HG02763 (cell line): ENCODE results near the gene ZSCAN2.
"Not testable (repeated sequence)": the region's sequence is repeated elsewhere in the genome, so short reads cannot be mapped to it uniquely, and the experiment has no call there.

Experiments used
- ATAC-seq: cut with Tn5 transposase; IDR thresholded peaks from one replicate; pipeline ENCODE4 v1.9.1; 2021; ENCODE audit warnings: mild to moderate bottlenecking, moderate library complexity; ENCODE audit not compliant: unreplicated experiment

ZSCAN2 gene

DNA sequence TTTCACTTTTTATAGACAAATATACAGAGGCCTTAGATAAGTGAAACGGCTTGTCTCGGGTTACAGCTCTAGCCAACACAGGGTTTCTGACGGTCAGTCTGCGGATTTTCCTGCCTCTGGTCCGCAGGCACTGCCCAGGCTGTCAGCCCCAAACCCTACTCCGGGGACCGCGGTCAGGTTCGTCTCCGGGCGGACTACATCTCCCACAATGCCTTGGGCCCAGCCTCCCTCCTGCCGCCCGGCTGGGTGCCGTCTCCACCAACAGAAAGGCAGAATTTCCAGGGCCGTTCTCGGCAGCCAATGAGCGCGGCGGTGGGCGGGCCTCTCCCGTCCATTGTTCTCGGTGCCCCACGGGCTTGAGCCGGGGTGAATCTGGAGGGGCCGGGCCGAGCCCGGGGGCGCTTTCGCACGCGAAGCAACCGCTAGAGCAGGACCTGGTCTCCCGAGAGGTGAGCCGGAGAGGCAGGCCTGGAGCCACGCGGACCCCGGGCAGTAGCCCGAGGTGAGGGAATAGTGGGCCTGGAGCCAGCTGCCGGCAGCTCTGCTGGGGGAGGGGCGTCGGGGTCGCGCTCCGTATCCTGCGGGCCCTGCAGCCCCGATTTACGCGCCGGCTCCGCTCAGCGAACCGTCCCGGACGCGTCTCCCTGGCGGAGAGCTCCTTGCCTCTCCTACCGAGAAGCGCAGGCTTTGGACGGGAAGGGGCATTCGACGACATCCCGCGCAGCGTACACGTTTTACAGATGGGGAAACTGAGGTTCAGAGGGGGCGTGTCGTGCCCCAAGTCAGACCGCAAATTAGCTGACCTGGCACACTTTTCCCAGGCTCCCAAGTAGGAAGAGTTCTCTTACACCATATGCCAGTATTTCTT is at the start of gene ZSCAN2:
TSS of gene ZSCAN2 (plus strand) at position 323 of the 868 bp plus-strand sequence. CDS start 2,919 bp downstream, outside the sequence.
- peak; percentile 91 for ATAC-seq

DNA sequence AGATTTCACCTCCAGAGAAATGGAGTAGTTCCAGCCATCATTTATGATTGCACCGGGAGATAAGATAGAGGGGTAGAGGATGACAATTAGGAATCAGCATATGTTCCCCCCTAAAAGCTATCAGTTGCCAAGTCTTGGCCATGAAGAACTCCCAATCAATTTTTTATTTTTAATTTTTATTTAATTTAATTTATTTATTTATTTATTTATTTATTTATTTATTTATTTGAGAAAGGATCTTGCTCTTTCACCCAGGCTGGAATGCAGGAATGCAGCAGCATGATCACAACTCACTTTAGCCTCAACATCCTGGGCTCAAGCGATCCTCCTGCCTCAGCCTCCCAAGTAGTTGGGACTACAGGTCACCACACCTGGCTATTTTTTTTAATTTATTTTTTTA is 49.2 kb upstream of the ZSCAN2 start:
- not testable (repeated sequence) for ATAC-seq

DNA sequence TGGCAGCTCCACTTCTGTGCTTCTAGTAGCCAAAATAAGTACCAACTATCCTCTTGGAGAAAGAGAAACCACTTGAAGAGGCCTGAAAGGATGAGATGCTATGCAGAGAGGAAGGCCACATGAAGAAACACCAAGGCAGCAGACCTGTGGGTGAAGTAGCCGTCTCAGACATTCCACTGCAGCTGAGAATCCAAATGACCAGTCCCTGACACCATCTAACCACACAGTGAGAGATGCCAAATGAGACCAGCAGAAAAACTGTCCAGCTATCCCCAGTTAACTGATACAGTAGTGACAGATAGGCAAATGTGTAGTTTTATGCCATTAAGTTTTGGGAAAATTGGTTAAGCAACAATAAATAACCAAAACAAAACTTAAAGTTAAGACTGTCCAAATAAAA is 47.9 kb upstream of the ZSCAN2 start:
- no peak for ATAC-seq

DNA sequence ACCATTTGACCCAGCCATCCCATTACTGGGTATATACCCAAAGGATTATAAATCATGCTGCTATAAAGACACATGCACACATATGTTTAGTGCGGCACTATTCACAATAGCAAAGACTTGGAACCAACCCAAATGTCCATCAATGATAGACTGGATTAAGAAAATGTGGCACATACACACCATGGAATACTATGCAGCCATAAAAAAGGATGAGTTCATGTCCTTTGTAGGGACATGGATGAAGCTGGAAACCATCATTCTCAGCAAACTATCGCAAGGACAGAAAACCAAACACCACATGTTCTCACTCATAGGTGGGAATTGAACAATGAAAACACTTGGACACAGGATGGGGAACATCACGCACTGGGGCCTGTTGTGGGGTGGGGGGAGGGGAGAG is 44.1 kb upstream of the ZSCAN2 start:
- ATAC-seq: not testable (repeated sequence)

DNA sequence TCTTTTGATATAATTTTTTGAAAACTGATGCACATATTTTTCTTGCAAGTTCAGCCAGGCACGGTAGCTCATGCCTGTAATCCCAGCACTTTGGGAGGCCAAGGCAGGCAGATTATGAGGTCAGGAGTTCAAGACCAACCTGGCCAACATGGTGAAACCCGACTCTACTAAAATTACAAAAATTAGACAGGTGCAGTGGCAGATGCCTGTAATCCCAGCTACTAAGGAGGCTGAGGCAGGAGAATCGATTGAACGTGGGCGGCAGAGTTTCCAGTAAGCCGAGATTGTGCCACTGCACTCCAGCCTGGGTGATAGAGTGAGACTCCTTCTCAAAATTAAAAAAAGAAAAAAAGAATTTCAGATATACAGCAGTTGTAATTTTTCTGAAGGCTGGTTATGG is 32.8 kb upstream of the ZSCAN2 start:
- not testable (repeated sequence) for ATAC-seq

DNA sequence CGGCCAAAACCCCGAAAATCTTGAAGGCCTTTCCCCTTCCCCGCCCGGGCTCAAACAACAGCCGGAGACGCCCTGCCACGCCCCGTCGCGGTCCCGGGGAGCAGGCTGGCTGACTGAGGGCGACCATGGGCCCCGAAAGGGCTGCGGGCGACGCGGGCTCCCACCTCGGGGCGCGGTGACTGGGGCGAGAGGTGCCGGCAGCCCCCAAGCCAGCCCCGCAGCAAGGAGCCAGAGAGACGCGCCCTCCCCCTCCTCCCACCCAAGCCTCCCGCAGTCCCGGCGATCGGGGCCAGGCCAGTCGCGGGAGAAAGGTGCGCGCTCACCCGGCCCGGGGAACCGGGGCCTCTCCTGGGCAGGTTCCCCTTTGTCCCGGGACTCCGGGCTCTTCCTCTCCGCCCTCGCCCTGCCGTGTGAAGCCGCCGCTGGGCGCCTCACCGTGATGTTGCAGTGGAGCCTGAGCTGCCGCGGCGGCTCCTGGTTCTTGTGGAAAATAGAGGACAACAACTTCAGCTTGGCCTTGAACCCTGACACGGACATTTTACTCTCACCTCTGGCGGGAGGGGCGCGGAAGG is 30.6 kb upstream of the ZSCAN2 start:
- ATAC-seq: no peak

DNA sequence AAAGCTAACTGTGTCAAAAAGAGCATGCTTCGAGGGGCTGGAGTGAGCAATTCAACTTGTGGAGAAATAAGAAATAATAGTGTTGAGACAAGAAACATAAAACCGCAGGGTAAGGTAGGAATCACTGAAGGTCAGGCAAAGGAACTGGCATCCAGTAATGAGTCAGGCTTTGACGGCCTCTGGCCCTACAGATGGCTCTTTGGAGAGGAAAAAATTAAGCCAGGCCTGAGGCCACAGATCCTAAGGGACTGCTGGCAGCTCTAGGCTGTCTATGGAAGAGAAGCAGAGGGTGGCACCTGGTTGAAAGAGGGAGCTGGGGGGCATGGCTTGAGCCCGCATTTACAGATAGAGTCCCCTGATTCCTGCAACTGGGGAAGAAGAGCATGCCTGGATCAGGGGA is 28.6 kb upstream of the ZSCAN2 start:
- ATAC-seq: no peak

DNA sequence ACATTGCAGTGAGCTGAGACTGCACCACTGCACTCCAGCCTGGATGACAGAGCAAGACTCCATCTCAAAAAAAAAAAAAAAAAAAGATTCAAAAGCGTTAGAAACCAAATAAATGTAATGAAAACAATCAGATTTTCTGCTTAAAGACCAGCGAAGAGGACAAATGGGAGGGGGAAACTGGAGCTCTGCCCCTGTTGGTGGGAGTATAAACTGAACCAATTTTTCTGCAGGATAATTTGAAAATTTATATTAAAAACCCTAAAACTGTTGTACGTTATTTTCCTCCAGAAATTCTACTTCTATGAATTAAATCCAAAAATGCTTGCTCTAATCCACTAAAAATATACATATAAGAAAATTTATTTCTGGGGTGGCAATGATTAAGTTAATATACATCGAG is 25.3 kb upstream of the ZSCAN2 start:
- ATAC-seq: no peak

DNA sequence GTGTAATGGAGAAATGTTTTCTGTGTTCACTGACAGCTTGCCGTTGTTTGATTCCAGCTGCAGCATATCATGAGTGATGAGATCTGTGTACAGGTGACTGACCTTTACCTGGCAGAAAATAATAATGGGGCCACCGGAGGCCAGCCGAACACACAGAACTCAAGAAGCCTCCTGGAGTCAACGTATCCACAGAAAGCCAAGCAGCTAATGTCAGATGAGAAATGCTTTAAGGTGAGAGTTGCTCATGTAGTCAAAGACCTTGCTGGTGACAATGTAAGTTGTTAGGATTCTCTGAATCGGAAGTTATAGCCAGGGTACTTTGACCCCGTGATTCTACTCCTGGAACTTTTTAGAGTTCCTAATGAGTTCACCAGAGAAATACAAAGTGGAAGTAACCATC is 22.9 kb upstream of the ZSCAN2 start:
- not testable (repeated sequence) for ATAC-seq

DNA sequence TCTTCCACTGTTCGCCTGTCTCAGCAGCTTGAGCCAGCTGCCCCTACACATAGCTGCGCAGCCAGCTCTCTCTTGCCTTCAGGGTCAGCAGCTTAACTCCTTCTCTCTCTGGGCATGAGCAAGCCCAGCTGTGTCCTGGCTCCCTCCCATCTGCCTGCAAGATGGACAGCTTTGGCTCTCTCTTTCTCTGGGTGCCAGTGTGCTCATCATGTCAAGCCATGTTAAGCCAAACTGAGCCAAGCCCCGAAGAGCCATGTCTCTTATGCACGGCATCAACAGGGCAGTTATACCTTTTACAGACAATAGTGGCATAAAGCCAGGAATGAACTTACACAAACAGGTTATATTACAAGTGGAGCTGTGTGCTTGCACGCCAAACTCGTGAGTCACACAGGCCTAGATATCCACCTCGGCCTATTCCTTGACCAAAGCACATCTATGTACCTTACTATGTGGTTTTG is 21.5 kb upstream of the ZSCAN2 start:
- ATAC-seq: not testable (repeated sequence)

DNA sequence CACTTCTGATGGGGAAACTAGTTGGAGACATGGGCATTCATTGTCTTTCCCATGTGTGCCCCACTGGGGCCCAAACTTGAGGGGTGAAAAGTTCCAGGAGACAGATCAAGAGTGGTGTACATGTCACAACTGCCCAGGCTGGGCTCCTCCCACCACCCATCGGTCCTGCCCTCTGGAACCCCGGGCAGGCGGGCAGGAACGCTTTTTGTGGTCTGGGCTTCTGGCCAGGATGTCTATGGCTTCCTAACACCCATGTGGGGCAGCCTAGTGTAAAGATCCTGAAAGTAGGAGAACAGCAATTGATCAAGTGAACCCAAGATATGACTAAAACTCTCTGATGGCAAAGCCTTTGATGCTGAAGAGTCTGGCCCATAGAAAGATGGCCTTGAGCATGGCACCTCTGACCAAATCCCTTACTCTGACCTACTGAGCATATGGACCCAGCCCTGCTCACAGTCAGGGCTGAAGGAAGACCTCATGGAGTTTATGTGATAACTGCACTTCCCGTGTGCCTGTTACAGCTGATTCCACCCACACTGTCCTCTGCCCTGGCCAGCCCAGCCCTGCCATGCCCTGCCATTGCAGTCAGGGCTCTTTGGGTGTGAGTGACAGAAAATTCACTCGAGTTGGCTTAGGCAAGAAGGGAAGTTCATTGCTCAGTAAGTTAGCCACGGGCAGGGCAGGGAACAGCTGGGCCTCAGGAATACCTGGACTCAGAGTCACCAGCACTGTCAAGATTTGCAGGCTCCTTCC is 19.0 kb upstream of the ZSCAN2 start:
- ATAC-seq: not testable (repeated sequence)

DNA sequence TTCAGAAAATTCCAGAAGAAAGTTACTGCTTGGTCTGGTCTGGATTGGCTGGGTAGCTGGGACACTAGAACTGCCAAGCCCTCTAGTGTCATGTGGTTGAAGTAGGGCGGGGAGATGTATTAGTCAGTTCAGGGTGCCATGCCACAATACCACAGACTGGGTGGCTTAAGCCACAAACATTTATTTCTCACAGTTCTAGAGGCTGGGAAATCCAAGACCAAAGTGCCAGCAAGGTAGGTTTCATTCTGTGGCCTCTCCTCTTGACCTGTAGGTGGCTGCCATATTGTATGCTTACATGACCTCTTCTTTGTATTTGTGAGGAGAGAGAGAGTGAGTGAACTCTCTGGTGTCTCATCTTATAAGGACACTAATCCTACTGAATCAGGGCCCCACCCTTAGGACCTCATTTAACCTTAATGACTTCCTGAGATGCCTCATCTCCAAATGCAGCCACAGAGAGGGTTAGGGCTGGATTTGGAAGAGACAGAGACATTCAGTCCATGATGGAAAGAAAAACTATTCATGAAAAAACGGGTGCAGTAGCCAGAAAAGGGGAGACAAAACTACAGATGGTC is 18.1 kb upstream of the ZSCAN2 start:
- ATAC-seq: no peak

DNA sequence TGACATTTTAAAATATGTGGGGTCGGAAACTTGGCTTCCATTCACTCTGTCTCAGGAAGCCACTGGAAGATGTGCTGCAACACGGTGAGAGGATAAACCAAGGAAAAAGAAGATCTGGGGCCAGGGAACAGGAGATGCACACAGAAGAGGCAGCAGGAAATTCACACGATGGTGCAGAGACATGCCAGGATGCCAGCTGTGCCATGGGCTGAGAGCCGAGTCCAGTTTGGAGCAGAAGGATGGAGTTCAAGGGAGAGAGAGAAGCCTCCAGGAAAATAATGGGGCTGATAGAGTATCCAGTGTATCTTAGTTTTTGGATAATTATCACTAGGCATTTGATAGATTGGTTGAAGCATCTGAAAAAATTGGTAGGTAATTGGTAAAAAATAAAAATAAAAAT is 16.9 kb upstream of the ZSCAN2 start:
- not testable (repeated sequence) for ATAC-seq

DNA sequence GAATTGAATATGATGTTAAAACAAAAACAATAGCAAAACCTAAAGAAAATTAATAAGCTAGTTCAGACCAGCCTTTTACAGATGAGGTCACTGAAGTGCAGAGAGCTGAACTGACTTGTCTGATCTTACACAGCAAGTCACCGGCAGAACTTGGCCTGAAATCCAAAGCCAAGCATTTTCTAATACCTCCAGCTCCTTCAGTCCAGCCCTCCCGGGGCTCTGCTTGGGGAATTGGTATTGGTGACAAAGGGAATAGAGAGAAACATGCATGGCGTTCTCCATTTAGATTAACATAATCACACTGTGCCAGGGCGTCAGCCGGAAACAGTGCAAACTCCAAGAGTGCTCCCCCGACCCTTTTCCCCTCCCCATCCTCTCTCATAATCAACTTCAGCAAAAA is 14.1 kb upstream of the ZSCAN2 start:
- no peak for ATAC-seq

DNA sequence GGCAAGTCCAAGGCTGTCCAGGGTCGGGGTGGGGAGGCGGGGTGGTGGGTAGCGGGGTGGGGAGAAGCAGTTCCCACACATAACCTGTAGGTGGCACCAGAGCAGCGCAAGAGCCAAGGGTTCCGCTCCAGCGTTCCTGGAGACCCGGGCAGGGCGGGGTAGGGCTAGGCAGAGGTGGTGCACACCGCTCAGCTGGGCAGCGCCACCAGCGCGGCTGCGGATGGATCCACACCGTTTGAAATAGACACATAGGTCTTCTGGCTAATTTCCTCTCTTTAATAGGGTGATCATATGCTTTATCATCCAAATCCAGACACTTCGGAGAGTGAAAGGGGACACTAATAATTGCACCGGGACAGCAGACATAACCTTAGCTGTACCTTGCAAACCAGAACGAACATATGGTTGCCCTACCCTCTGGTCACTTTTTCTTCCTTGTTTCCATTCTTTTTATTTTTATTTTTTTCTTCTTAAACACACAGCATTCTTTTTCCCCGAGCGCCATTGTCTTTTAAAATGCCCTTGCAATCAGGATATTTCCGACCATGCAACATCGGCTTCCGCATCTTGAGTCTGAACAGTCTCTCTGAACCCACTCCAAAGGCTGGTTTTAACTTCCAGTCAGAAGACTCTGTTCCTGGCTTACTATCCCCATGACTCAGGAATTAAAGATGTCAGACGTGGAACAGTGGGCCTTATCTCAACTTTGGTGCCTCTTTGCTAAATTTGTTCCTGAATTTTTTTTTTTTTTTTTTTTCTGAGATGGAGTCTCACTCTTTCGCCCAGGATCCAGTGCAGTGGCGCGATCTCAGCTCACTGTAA is 12.5 kb upstream of the ZSCAN2 start:
- peak; percentile 97 for ATAC-seq

DNA sequence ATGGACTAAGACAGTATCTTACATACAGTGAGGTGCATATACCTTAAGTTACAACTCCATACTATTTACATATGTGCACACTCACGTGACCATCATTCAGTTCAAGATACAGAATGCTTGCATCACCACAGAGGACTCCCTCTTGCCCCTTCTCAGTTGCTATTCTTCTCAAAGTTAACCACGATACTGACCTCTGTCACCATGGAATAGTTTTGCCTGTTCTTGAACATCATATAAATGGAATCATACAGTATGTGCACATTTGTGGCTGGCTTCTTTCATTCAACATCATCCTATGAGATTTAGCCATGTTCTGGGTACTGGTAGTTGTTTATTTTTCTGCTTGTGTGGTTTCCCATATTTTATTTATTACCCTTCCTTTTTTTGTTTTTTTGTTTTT is 10.4 kb upstream of the ZSCAN2 start:
- ATAC-seq: no peak

DNA sequence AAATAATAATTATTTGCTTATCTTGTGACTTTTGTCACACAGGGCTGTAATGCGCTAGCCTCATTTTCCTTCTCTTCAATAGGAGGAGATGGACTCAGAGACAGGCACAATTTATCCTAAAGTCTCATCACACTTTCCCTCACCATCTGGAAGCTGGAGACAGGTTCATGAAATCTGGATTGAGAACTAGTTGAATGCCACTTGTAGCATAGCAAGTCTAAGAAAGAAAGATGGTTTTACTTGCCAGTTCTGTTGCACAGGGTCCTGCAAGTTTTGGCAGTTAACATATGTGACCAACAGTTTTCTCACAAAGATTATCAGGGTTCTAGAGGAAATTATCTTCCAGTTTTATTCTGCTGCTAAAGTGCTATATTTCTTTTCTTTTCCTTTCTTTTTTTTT is 9.0 kb upstream of the ZSCAN2 start:
- no peak for ATAC-seq

DNA sequence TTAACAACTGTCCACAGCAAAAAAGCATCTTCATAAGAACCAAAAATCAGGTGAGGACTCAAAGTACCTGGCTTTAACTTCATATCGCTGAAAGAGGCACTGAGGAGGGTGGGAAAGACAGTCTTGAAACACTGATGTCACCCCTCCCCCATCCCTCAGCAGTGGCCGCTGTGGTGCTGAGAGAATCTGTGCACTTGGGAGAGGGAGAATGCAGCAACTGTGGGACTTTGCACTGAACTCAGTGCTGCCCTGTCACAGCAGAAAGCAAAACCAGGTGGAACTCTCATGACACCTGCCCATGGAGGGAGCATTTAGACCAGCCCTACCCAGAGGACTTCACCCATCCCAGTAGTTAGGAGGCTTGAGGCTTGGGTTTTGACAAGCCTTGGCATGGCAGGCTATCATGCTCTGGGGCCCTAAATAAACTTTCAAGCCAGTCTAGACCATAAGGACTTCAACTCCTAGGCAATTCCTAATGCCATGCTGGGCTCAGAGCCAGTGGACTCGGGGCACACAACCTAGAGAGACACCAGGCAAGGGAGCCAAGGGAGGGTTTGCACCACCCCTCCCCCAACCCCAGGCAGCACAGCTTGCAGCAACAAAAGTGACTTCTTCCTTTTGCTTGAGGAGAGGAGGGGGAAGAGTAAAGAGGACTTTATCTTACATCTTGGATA is 6.1 kb upstream of the ZSCAN2 start:
- no peak for ATAC-seq

DNA sequence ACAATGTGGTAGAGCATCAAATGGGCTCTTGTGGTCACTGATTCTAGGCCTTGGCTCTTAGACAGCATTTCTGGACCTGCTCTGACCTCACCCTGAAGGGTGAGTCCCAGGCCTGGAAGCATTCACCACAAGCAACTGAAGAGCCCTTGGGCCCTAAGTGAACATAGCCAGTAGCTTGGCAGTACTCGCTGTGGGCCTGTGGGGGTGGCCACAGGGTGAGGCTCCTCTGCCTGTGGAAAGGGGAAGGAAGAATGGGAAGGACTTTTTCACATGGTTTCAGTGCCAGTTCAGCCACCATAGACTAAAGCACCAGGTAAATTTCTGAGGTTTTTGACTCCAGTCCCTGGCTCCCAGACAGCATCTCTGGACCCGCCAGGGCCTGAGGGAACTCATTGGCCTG is 5.1 kb upstream of the ZSCAN2 start:
- no peak for ATAC-seq

DNA sequence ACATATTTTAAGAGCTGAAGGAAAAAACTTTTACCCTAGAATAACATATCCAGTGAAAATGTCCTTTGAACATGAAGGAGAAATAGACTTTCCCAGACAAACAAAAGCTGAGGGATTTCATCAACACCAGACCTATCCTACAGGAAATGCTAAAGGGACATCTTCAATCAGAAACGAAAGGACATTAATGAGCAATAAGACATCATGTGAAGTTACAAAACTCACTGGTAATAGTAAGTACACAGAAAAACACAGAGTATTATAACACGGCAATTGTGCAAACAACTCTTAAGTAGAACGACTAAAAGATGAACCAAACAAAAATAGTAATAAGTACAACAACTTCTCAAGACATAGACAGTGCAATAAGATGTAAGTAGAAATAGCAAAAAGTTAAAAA is 3.5 kb upstream of the ZSCAN2 start:
- no peak for ATAC-seq
